IPS DF 19.7 (cell line): Measurements from ENCODE around the gene NR2F2.
"Not testable (repeated sequence)": the region's sequence is repeated elsewhere in the genome, so short reads cannot be mapped to it uniquely, and the experiment has no call there.

Source experiments
- DNase-seq: peaks from one replicate; pipeline ENCODE4 v3.0.0-alpha.2; 2013; ENCODE audit warnings: low read depth, low spot score

Gene NR2F2

DNA sequence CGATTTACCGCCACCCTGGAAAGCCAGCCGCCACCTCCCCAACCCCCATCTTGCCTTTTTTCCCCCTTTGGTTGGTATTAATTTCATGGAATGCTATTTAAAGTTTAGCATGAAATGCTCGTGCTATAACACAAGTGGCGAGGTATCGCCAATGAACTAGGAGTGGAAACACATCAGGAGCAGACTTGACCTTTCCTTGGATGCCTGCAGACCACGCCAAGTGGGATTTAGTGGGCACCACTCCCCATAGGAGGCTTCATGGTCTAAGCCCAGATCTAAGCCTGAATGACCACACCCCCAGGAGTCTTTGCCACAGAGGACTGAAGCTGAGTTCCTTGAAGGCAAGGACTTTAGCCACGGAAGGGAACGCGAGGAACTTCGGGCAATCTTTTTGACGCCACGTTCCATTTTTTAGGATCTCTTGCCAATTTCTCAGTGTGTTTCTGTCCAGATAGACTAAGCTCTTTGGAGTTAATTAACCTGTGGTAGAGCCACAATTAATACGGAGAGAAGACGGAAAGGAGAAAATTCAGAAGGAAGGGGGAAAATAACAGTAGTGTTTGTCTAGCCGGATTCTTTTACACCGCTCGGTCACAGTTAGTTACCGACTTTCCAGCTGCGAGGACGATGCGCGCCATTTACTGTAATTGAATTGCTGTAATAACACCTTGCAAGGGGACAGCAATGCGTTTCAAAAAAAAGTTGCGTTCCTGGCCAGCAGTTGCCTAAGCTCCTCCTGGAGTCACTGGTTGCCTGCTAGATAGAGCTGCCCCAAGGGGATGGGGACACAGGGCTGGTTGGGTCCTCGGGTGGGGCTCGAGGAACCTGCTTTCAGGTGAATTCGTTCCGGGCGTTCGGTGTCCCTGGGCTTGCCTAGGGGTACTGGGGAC, 37.1 kb downstream of the NR2F2 start:
- DNase-seq: no peak

DNA sequence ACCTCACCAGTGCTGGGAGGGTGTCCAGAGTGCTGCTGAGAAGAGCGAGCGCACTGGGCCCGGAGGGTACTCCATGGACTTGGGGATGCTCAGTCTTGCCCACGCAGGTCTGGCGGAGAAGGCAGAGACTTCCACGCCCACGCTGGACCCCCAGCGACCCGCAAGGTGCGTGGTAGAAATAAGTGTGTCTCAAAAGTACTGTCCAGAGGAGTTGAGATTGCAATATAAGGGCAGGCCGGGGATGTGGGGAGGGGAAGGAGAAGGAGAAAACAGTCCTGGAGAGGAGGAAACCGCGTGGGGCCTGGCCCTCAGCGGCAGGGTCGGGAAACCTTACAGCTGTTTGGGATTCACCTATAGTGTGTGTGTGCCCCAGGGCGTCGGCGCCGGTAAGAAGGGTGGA, 38.9 kb downstream of the NR2F2 start:
- no peak for DNase-seq

DNA sequence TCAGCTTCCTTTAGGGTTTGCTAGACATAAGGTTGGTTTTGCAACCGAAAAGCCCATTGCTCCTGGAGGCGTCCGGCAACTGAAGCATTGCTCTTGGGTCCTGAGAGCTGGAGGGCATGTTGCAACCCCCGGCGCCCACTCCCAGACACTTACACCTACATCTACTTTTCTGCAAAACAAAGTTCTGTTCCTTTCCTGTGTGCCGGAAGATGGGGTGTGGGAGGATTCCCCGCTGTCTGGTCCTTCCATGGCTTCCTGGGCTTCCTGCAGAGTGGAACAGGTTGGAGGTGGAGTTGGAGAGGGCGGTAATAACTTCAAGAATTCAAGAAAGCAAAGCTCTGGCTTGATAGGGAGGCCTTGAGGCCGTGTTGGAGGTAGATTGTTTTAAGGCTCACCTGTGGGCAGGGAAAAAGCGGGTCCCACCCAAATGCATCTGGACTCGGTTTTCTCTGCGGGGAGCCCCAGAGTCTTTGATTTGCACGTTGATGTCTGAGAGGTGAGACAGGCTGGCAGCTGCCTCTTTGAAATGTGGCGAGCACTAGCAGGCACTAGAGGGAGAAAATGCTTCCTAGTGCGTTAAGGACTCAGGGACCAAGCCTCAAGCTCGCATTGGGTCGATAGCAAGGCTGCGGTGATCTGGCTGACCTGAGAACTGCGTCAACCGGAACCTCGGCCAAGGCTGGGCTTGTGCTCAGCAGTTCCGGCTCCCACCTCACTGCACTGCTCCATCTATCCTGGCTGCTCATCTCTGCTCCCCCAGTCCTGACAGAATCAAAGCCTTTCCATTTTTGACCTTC, 39.5 kb downstream of the NR2F2 start:
- DNase-seq: no peak

DNA sequence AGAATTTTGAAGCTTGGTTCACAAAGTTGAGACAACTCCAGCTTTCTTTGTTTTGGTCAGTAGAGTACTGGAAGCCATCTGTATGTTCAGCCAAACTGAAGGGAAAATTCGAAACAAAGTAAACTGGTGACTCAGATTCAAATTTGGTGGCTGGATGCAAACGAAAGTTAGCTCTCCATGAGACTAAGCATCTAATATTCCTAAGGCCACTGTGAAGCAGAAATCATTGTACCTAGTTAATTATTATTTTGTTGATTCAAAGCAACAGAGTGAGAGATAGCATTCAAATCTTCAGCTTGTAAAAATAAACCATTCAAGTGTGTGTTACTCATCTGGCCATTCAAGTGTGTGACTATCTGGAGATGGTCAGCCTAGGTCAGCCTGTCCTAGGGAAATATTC, 42.1 kb downstream of the NR2F2 start:
- no peak for DNase-seq

DNA sequence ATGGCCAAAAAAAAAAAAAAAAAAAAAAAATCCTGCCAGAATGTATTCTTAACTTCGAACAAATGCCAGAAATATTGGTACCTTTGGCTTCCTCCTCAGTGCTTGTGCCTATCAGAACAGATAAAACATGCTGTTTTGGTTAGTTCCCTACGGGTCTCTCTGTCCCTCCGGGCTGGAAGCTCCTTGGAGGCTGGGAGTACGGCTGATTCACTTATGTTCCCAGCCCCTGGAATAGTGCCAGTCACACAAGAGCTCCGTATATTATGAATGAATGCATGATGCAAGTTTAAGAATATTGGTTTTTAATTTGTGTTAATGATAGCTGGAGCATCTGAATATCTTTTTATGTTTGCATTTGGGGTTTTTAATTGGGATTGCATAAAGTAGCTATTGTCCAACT, 44.0 kb downstream of the NR2F2 start:
- DNase-seq: no peak

DNA sequence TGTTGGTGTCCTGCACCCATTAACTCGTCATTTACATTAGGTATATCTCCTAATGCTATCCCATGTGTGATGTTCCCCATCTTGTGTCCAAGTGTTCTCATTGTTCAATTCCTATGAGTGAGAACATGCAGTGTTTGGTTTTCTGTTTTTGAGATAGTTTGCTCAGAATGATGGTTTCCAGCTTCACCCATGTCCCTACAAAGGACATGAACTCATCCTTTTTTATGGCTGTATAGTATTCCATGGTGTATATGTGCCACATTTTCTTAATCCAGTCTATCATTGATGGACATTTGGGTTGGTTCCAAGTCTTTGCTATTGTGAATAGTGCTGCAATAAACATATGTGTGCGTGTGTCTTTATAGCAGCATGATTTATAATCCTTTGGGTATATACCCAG, 49.1 kb downstream of the NR2F2 start:
- DNase-seq: not testable (repeated sequence)

DNA sequence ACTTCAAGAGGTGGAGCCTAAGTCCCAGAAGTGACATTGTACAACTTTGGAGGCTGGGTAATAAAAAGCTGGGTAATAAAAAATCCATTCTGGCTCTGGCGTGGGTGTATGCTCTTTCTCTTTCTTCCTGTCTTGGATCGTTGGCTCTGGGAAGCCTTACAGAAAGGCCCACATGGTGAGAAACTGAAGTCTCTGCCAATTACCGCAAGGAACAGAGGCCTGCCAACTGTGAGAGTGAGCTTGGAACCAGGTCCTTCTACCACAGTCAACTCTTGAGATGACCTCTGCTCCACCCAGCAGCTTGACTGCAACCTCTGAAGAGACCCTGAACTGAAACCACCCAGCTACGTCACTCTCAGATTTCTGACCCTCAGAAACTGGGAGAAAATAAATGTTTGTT, 51.0 kb downstream of the NR2F2 start:
- DNase-seq: no peak

DNA sequence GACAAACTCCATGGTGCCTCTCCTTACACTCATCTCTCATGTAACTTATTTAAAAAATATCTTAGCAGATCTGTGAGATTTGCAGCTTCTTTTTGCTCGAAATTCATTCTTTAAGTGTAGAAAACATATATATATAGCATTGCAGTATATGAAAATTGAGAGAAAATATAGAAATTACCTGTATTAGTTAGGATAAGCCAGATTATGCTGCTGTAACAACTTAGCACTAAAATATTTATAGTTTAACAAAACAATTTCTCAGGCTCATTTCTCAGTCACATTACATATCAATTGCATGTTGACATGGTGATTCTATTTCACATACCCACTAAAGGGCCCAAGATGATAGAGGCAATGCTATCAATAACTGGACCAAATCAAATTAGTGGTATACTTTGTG, 54.7 kb downstream of the NR2F2 start:
- no peak for DNase-seq

DNA sequence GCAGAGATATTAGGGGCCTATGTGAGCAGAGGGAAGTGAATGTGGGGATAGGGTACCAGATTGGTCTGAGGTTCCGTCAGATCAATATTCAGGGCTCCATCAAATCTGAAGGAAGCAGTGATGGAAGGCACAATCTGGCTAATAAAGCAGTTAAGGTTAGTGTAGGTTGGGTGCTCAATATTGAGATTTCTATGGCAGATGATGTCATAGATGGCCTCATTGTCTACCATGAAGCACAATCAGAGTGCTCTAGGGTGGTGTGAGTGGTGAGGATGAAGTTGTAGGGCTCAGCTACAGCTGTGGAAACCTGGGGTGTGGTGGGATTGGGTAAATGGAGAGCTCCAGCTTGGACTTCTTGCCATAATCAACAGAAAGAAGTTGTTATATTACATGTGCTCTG, 58.2 kb downstream of the NR2F2 start:
- no peak for DNase-seq
